ENCODE results near the gene ALOX5.
A peak's percentile ranks its signal among the peaks of the same experiment; 100 is the strongest.

ALOX5 gene

GRCh38 chr10:45444022-45444421 is 70.0 kb downstream of the ALOX5 start:
- no peak for DNase-seq

GRCh38 chr10:45444976-45445898 is 71.2 kb downstream of the ALOX5 start:
- no peak for DNase-seq

GRCh38 chr10:45446858-45447257 is 72.8 kb downstream of the ALOX5 start:
- DNase-seq, result no peak

GRCh38 chr10:45447416-45447815 is 73.4 kb downstream of the ALOX5 start:
- DNase-seq, result no peak

GRCh38 chr10:45450866-45451265 is 76.8 kb downstream of the ALOX5 start:
- DNase-seq, result no peak

- DNase-seq, result no peak
Measured at GRCh38 chr10:45451407-45451806, 77.4 kb downstream of the ALOX5 start.

GRCh38 chr10:45452268-45452667 is 78.3 kb downstream of the ALOX5 start:
- no peak for DNase-seq

GRCh38 chr10:45452743-45453452 is 78.9 kb downstream of the ALOX5 start:
- DNase-seq, result no peak

- no peak for DNase-seq
Measured at GRCh38 chr10:45453639-45454255, 79.7 kb downstream of the ALOX5 start.

- DNase-seq, result no peak
Measured at GRCh38 chr10:45454262-45454661, 80.2 kb downstream of the ALOX5 start.

- DNase-seq, result no peak
Measured at GRCh38 chr10:45454859-45455258, 80.8 kb downstream of the ALOX5 start.

GRCh38 chr10:45456233-45456632 is 82.2 kb downstream of the ALOX5 start:
- DNase-seq, result no peak

GRCh38 chr10:45456822-45457221 is 82.8 kb downstream of the ALOX5 start:
- no peak for DNase-seq

- no peak for DNase-seq
Measured at GRCh38 chr10:45457487-45457886, 83.5 kb downstream of the ALOX5 start.

- no peak for DNase-seq
Measured at GRCh38 chr10:45460235-45460878, 86.3 kb downstream of the ALOX5 start.

GRCh38 chr10:45461034-45461433 is 87.0 kb downstream of the ALOX5 start:
- DNase-seq, result no peak

- no peak for DNase-seq
Measured at GRCh38 chr10:45463244-45464116, 89.5 kb downstream of the ALOX5 start.

GRCh38 chr10:45464958-45465567 is 91.0 kb downstream of the ALOX5 start:
- peak; percentile 71 for DNase-seq

- no peak for DNase-seq
Measured at GRCh38 chr10:45466784-45467183, 92.8 kb downstream of the ALOX5 start.

- no peak for DNase-seq
Measured at GRCh38 chr10:45468079-45468478, 94.1 kb downstream of the ALOX5 start.
